Natural killer cell (primary cell): ENCODE measurements around the gene IRF5. TPM values are rescaled to one million over a fixed set of nuclear protein-coding genes. Genes with fewer than 3 reads are reported as not detected.

ENCODE experiments used
- ATAC-seq, 3 donors: fragments of 150-1000 bp in 2 of 3; fragments of 200-7000 bp in 1 of 3; cut with Tn5 transposase; 1 replicate in 1 of 3; 2 replicates in 2 of 3; pipeline ENCODE4 v1.10.0; 2021; ENCODE audit warnings: mild to moderate bottlenecking in 2 of 3, moderate library complexity in 2 of 3
- DNase-seq, 2 donors: peaks; one replicate each; pipeline versions ENCODE4 v3.0.0 to v3.0.0-alpha.2; 2013 to 2021; ENCODE audit warnings: mixed read lengths in 1 of 2
- H3K27ac ChIP-seq: one replicate; pipeline ENCODE4 v1.5.1; 2013; ENCODE audit warnings: mild to moderate bottlenecking, low read length
- H3K27me3 ChIP-seq: one replicate; pipeline ENCODE4 v1.6.1; 2013; ENCODE audit warnings: low read length; ENCODE audit not compliant: control insufficient read depth, insufficient read depth
- H3K36me3 ChIP-seq: one replicate; pipeline ENCODE4 v1.6.1; 2013; ENCODE audit warnings: low read length; ENCODE audit not compliant: control insufficient read depth, insufficient read depth
- H3K4me1 ChIP-seq: one replicate; pipeline ENCODE4 v1.6.1; 2013; ENCODE audit warnings: low read length; ENCODE audit not compliant: control insufficient read depth, insufficient read depth
- H3K4me3 ChIP-seq: one replicate; pipeline ENCODE4 v1.5.1; 2013; ENCODE audit warnings: low read length
- H3K9me3 ChIP-seq: one replicate; pipeline ENCODE4 v1.6.1; 2013; ENCODE audit warnings: low read length; ENCODE audit not compliant: control insufficient read depth, insufficient read depth
- H3K27ac Mint-ChIP-seq, 2 donors: one replicate each; pipeline ENCODE4 v1.8.0; 2022; ENCODE audit warnings: mild to moderate bottlenecking in 2 of 2, mixed read lengths in 2 of 2, moderate library complexity in 1 of 2
- H3K27me3 Mint-ChIP-seq, 2 donors: one replicate each; pipeline ENCODE4 v1.8.0; 2022; ENCODE audit warnings: low read depth in 2 of 2, mixed read lengths in 2 of 2
- H3K36me3 Mint-ChIP-seq: one replicate; pipeline ENCODE4 v1.8.0; 2022; ENCODE audit warnings: mixed read lengths
- H3K4me1 Mint-ChIP-seq, 2 donors: one replicate each; pipeline ENCODE4 v1.8.0; 2022; ENCODE audit warnings: mixed read lengths in 2 of 2
- H3K4me3 Mint-ChIP-seq: one replicate; pipeline ENCODE4 v1.8.0; 2022; ENCODE audit warnings: mild to moderate bottlenecking, moderate library complexity, mixed read lengths
- H3K9me3 Mint-ChIP-seq, 2 donors: one replicate each; pipeline ENCODE4 v1.8.0; 2022; ENCODE audit warnings: mixed read lengths in 2 of 2
- WGBS: methylation state at CpG from one replicate; pipeline ENCODE4 v1.1.7; 2013; ENCODE audit warnings: missing lambda C conversion rate; ENCODE audit not compliant: insufficient coverage; 5-methylcytosine and 5-hydroxymethylcytosine counted together
- intact Hi-C: fragments of 100-400 bp; cut with micrococcal nuclease; formaldehyde crosslinking; loops from one replicate; pipeline ENCODE4 v1.14.2; 2022
- total RNA-seq, 4 donors: library from RNA; stranded (reverse); fragments of 120-200 nt in 1 of 4; gene quantifications; one replicate each; pipeline versions ENCODE4 v1.2.3 to v1.2.4, GENCODE V29; 2013 to 2022
- TF ChIP-seq, protein P1 (sequence below): fragments of 200-600 bp; IDR thresholded peaks from one replicate; pipeline ENCODE4 v1.8.0; 2022; ENCODE audit warnings: antibody characterized with exemption

Gene IRF5
- total RNA-seq, 3 donors from 2014 or later (not counting 1 experiment from before 2014, with no cell fraction given): 13.0 to 20.2 (median 19.5) TPM

DNA sequence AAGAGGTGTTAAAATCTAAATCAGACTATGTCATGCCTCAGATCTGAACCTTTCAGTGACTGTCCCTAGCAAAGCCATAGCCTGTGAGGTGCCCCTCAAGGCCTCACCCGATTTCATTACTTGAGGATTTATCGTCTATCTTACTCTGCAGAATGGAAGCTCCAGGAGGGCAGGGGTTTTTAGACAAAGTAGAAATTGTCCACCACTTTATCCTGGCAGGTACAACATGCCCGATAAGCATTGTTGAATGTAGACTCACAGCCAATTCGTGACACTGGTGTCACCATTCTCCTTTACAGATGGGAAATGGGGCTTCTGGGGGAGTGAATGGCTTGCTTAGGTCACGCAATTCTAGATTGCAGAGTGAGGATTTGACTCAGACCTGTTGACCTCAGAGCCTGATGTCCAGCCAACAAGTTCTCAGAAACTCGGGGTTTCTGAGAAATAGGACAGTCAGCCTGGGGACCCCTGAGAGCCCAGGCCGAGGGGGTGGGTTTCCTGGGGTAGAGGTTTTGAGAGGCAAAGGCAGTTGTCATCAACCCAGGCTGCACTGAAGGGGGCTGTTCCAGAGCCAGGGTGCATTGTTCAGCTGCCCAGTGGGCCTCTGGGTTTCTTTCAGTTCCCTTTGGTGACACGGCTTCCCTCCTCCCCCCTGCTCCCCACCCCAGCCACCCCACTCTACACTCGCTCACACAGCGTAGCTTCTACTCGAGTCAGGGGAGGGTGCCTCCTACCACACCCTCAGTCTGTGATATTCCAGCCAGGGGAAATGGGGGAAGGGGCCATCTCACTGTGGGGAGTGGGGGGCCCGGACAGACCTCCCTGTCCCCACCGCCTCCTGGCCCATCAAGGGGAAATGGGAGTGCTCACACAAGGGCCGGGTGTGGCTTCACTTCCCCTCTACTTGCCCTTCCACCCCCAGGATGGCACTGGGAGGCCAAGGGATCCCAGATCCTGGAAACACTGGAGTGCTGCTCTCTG lies 3.1 kb upstream of the IRF5 start:
- intact Hi-C loops: no loop called here
- H3K27me3 Mint-ChIP-seq: peaks cover 0 to 11% of the 10 kb centered on the region in 2 donors
- ATAC-seq (no peak), DNase-seq (no peak)
- Histone ChIP-seq H3K36me3 (no peaks in the 10 kb centered on the region), H3K27ac (peak overlapping the region; percentile 23), H3K9me3 (no peaks in the 10 kb centered on the region), H3K4me3 (no peak overlapping the region), H3K4me1 (peaks cover 43% of the 10 kb centered on the region), H3K27me3 (no peaks in the 10 kb centered on the region)
- H3K27ac Mint-ChIP-seq: no peak overlapping the region
- H3K36me3 Mint-ChIP-seq: no peaks in the 10 kb centered on the region
- TF ChIP-seq, protein P1, sequence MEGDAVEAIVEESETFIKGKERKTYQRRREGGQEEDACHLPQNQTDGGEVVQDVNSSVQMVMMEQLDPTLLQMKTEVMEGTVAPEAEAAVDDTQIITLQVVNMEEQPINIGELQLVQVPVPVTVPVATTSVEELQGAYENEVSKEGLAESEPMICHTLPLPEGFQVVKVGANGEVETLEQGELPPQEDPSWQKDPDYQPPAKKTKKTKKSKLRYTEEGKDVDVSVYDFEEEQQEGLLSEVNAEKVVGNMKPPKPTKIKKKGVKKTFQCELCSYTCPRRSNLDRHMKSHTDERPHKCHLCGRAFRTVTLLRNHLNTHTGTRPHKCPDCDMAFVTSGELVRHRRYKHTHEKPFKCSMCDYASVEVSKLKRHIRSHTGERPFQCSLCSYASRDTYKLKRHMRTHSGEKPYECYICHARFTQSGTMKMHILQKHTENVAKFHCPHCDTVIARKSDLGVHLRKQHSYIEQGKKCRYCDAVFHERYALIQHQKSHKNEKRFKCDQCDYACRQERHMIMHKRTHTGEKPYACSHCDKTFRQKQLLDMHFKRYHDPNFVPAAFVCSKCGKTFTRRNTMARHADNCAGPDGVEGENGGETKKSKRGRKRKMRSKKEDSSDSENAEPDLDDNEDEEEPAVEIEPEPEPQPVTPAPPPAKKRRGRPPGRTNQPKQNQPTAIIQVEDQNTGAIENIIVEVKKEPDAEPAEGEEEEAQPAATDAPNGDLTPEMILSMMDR: no peak
- 61% methylated on average over 13 of the region's 14 CpGs for WGBS
- H3K9me3 Mint-ChIP-seq: no peaks in the 10 kb centered on the region
- H3K4me3 Mint-ChIP-seq: no peak overlapping the region
- peaks cover 25 to 30% of the 10 kb centered on the region in 2 donors for H3K4me1 Mint-ChIP-seq

DNA sequence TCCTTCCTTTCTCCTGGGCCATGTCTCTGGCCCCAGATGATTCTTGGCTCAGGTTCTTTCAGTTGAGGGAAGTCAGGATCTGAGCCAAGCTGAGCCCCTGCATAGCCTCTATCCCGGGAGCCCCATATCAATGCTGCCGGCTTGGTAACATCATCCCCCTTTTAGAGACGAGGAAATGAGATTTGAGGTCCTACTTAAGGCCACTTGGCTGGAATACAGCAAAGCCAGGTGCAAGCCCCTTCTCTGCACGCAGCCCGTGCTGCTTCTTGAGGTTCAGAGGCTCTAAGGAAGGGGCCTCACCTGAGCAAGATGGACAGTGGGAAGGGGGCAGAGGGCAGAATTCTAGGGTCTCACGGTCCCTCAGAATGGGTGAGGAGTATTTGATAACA lies 2.4 kb upstream of the IRF5 start:
- WGBS: 72% methylated on average over 6 of the region's 6 CpGs
- H3K4me3 Mint-ChIP-seq: no peak overlapping the region
- ATAC-seq (no peak), DNase-seq (no peak)
- peaks cover 32 to 37% of the 10 kb centered on the region in 2 donors for H3K4me1 Mint-ChIP-seq
- Histone ChIP-seq H3K4me3 (no peak overlapping the region), H3K36me3 (no peaks in the 10 kb centered on the region), H3K27ac (peak overlapping the region; percentile 8), H3K27me3 (no peaks in the 10 kb centered on the region), H3K9me3 (no peaks in the 10 kb centered on the region), H3K4me1 (peaks cover 49% of the 10 kb centered on the region)
- peaks cover 0 to 11% of the 10 kb centered on the region in 2 donors for H3K27me3 Mint-ChIP-seq
- no peak overlapping the region for H3K27ac Mint-ChIP-seq
- TF ChIP-seq, protein P1: no peak
- H3K9me3 Mint-ChIP-seq: no peaks in the 10 kb centered on the region
- no peaks in the 10 kb centered on the region for H3K36me3 Mint-ChIP-seq
- intact Hi-C loops: no loop called here

DNA sequence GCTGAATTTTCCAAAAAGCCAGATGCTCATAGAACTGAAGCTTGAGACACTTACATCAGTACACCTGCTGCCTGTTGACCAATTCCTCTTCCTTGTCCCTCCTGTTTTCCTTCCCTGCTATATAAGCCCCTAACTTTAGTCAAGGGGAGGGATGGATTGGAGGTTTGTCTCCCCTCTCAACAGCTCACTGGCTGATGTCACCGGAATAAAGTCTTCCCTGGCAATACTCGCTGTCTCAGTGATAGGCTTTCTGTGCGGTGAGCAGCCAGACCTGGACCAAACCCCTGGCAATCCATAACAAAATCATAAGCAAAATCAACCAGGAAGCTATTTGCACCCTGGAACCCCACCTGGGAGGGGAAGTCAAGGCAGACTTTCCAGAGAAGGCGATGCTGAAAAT lies 929 bp upstream of the IRF5 start:
- Mint-ChIP-seq H3K4me1 (peaks cover 45 to 49% of the 10 kb centered on the region in 2 donors), H3K27ac (peak overlapping the region; percentile 5 to 44), H3K27me3 (peaks cover 0 to 11% of the 10 kb centered on the region in 2 donors), H3K9me3 (no peaks in the 10 kb centered on the region), H3K36me3 (no peaks in the 10 kb centered on the region), H3K4me3 (peak overlapping the region; percentile 84)
- Histone ChIP-seq H3K36me3 (no peaks in the 10 kb centered on the region), H3K9me3 (no peaks in the 10 kb centered on the region), H3K27me3 (no peaks in the 10 kb centered on the region), H3K4me1 (peaks cover 64% of the 10 kb centered on the region), H3K27ac (no peak overlapping the region), H3K4me3 (no peak overlapping the region)
- intact Hi-C loops: no loop called here
- DNase-seq (no peak), ATAC-seq (no peak)
- WGBS: 97% methylated on average over 4 of the region's 4 CpGs
- TF ChIP-seq, protein P1: no peak
